Kidney (tissue), 14 donors: ENCODE results near the gene ZNF438. TPM values are rescaled to one million over a fixed set of nuclear protein-coding genes. Genes with fewer than 3 reads are reported as not detected.

Source experiments
- DNase-seq, 5 donors: peaks; one replicate each; pipeline ENCODE4 v3.0.0-alpha.2; 2013 to 2020
- FAIRE-seq: peaks from 2 replicates; lab custom pipeline; 2012; peaks lifted over from hg19 to GRCh38; lab: Jason Lieb, UNC
- H3K27ac ChIP-seq, 2 donors: one replicate each; pipeline ENCODE4 v1.7.0; 2013; ENCODE audit warnings: low read depth in 2 of 2, low read length in 2 of 2, inconsistent platforms in 1 of 2
- H3K27me3 ChIP-seq: one replicate; pipeline ENCODE4 v1.7.1; 2013; ENCODE audit warnings: low read length, inconsistent platforms; ENCODE audit not compliant: control insufficient read depth, insufficient read depth
- H3K36me3 ChIP-seq, 3 donors: one replicate each; pipeline versions ENCODE4 v1.7.0 to v1.7.1; 2013; ENCODE audit warnings: low read length in 3 of 3, control low read depth in 1 of 3, inconsistent platforms in 1 of 3; ENCODE audit not compliant: insufficient read depth in 3 of 3, control insufficient read depth in 2 of 3
- H3K4me1 ChIP-seq, 3 donors: one replicate each; pipeline versions ENCODE4 v1.7.0 to v1.7.1; 2013; ENCODE audit warnings: low read length in 3 of 3, inconsistent platforms in 1 of 3, low read depth in 1 of 3; ENCODE audit not compliant: control insufficient read depth in 2 of 3, insufficient read depth in 2 of 3
- H3K4me3 ChIP-seq, 3 donors: one replicate each; pipeline versions ENCODE4 v1.7.0 to v1.8.1; 2013; ENCODE audit warnings: low read length in 3 of 3, control low read depth in 1 of 3, inconsistent platforms in 1 of 3
- H3K9ac ChIP-seq, 3 donors: one replicate each; pipeline versions ENCODE4 v1.7.0 to v1.7.1; 2013; ENCODE audit warnings: low read length in 3 of 3, control low read depth in 1 of 3, inconsistent platforms in 1 of 3
- H3K9me3 ChIP-seq, 3 donors: one replicate each; pipeline versions ENCODE4 v1.7.0 to v1.7.1; 2013; ENCODE audit warnings: low read length in 3 of 3, control low read depth in 1 of 3, inconsistent platforms in 1 of 3; ENCODE audit not compliant: control insufficient read depth in 2 of 3, insufficient read depth in 1 of 3
- CTCF ChIP-seq: IDR thresholded peaks from 3 replicates; pipeline ENCODE4 v1.5.1; 2012; ENCODE audit warnings: mild to moderate bottlenecking, moderate library complexity, borderline replicate concordance; ENCODE audit not compliant: insufficient read depth; ENCODE audit errors: extremely low read depth
- intact Hi-C: fragments of 100-400 bp; cut with DNase I; formaldehyde crosslinking; loops from one replicate; pipeline ENCODE4 v1.11.1; 2022
- polyA plus RNA-seq: library from polyadenylated mRNA; stranded (reverse); fragments of 350-450 nt; fragmentation: Illumina TruSeq; extraction: RNeasy Lipid Tissue Mini Kit (QIAGEN cat#74804); gene quantifications from one replicate; pipeline ENCODE4 v1.2.3, GENCODE V29; 2014; ENCODE audit warnings: low read depth, low replicate concordance; ENCODE audit not compliant: insufficient read depth
- total RNA-seq: library from RNA; stranded (reverse); fragmentation: NEBNext Ultra II Directional; extraction: Animal tissue kit (Norgen Biotek cat#: 25700); gene quantifications from one replicate; pipeline ENCODE4 v1.2.1, GENCODE V29; 2021
- donor health status: control.
- donor health status: control.
- donor health status: control.
- donor health status: control.
- donor health status: control.
- donor health status: DM: yes; HTN: yes; CAD: no.
- donor health status: Normal renal cell carcinoma (clear cell type).

Gene ZNF438
- total and polyA plus RNA-seq, 2 donors from 2014 or later = 5.9 to 9.9 TPM

- TF ChIP-seq CTCF = no peak
- Histone ChIP-seq H3K9me3 (no peaks in the 10 kb centered on the region), H3K27ac (no peak overlapping the region), H3K4me1 (peaks cover 0 to 9% (median 2%) of the 10 kb centered on the region in 3 donors), H3K4me3 (no peak overlapping the region), H3K27me3 (no peaks in the 10 kb centered on the region), H3K36me3 (no peaks in the 10 kb centered on the region), H3K9ac (no peak overlapping the region)
- intact Hi-C loops = no loop called here
- DNase-seq = no peak
- FAIRE-seq = no peak
Measured at GRCh38 chr10:31018356-31018750, 13.3 kb downstream of the ZNF438 start.

GRCh38 chr10:31017534-31018355 lies 13.9 kb downstream of the ZNF438 start:
- no peaks in the 10 kb centered on the region for H3K27me3 ChIP-seq
- intact Hi-C loops = no loop called here
- no peak for FAIRE-seq
- H3K27ac ChIP-seq = no peak overlapping the region
- no peaks in the 10 kb centered on the region for H3K36me3 ChIP-seq
- TF ChIP-seq CTCF = no peak
- no peaks in the 10 kb centered on the region for H3K9me3 ChIP-seq
- peaks cover 0 to 9% (median 2%) of the 10 kb centered on the region in 3 donors for H3K4me1 ChIP-seq
- H3K4me3 ChIP-seq = no peak overlapping the region
- DNase-seq = peak in 1 of 5 donors; percentile 45
- H3K9ac ChIP-seq = no peak overlapping the region

GRCh38 chr10:31014161-31014875 lies 17.3 kb downstream of the ZNF438 start:
- H3K27ac ChIP-seq = no peak overlapping the region
- H3K27me3 ChIP-seq = no peaks in the 10 kb centered on the region
- no peak for TF ChIP-seq CTCF
- no peak overlapping the region for H3K4me3 ChIP-seq
- intact Hi-C loops = no loop called here
- H3K4me1 ChIP-seq = peaks cover 0 to 9% (median 7%) of the 10 kb centered on the region in 3 donors
- H3K9me3 ChIP-seq = no peaks in the 10 kb centered on the region
- H3K9ac ChIP-seq = no peak overlapping the region
- H3K36me3 ChIP-seq = no peaks in the 10 kb centered on the region
- FAIRE-seq (no peak), DNase-seq (no peak)
